Urothelium cell line (cell line): ENCODE data around the gene FOXP1.
A peak's percentile ranks its signal among the peaks of the same experiment; 100 is the strongest.

Experiments used
- DNase-seq: peaks from one replicate; pipeline ENCODE4 v3.0.0; 2011; ENCODE audit warnings: low spot score, mixed read lengths
- FAIRE-seq: peaks from 2 replicates; lab custom pipeline; 2011; peaks lifted over from hg19 to GRCh38; lab: Jason Lieb, UNC

The FOXP1 gene

DNA sequence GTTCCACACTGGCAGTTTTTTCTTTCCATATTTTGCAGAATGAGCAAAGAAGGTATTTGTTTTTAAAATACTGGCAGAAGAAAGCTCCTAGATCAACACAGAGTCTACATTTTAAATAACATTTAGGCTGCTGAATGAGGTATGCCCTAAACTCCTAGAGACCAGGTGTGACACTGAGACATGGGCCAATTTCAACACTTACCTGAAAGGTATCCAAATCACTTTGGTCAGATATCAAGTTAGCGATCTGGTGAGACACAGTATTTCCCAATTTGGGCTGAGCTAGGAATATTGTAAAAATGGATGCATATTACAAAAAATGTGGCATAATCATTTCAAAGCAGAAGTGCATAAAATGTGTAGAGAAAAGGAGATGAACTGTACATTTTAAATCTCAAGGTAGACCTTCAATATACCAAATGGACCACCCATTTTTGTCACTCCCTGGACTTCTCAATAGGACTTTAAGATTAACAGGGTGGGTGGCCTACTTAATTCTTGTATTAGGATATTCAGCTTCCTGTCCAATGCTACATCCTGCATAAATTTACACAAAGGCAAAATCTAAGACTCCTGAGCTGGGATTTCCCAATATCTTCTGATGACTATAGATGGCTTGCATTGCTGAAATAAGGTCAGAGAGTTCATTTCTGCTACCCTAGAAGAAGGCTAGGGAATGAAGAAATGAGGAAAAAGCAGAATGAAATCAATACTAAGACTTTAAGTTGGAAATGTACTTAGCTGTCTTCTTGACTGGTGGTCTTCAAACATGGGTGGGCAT, 487.8 kb downstream of the FOXP1 start:
- peak; percentile 27 for FAIRE-seq
- DNase-seq = no peak

DNA sequence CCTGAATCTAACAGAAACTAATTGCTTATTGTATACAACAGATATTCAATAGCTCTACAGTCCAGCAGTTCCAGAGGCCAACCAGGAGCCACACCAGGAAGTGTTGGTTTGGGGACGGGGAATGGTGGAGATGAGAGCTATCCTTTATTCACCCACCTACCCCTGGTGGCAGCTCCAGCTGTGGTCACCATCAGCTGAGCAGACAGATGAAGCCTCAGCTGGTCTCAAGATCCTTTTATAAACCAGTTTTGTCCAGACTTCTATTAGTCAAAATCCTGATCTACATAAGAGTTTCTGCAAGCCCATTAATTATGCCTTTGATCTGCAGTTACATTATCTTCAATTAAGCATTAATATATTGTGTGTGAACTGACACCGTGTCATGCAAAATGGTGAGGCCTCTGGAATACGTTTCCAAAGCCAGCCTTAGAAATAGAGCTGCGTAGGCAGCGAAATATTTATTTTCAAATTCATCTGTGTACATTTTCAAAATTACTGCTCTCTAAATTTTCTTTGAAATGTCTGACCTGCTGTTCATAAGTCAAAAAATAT, 488.8 kb downstream of the FOXP1 start:
- FAIRE-seq = no peak
- DNase-seq = no peak

DNA sequence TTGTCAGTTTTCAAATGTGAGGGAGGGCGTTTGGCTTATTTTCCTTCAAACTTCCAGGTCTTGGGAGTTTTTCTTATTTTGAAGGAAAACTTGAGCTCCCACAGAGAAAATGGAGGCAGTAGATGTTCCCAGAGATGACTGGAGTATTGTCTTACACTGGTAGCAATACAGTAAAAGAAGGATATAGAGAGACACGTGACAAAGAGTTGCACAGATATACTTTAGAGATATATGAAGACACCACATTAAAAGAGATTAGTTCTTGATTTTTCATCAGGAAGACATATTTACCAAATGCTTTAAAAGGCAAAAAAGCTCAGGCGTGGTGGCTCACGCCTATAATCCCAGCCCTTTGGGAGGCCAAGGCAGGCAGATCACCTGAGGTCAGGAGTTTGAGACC, 490.9 kb downstream of the FOXP1 start:
- DNase-seq (no peak), FAIRE-seq (no peak)

DNA sequence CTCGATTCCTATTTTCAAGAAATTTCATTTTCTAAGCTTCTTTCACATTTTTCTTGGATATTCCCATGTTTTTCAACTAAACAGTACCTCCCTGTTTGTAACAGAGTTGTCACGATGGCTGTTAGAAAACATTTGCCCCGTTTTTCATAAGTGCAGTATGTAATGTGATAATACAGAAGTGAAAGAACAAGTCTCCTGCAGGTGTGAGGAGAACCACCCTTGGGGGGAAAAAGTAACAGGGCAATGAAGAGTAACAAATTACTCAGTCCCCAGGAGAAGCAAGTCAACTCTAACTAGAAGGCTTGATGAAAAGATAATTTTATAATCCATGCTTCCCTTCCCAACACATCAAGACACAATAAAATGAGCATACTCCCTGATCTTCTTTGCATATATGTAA, 493.3 kb downstream of the FOXP1 start:
- FAIRE-seq (no peak), DNase-seq (no peak)

DNA sequence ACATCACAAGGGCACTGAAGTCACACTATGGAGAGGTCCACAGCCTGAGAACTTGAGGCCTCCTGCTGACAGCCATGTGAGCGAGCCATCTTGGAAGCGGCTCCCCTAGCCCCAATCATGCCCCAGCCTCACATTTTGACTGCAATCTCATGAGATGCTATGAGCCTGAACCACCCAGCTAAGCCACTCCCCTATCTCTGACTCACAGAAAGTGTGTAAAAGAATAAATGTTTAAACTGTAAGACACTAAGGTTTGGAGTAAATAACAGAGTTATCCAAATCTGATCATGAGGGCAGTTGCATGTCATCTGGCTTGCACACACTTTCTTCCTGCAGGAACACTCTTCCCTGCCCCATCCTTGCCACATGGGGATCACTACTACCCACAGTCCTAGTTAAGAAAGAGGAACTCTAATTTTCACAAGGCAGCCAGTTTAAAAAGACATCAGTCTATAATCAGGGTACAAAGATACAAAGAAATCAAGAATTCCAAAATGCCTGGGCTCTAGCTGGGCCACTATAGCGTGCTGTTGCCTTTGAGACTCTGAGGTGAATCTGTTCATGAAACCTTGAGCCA, 494.2 kb downstream of the FOXP1 start:
- DNase-seq (no peak), FAIRE-seq (no peak)

DNA sequence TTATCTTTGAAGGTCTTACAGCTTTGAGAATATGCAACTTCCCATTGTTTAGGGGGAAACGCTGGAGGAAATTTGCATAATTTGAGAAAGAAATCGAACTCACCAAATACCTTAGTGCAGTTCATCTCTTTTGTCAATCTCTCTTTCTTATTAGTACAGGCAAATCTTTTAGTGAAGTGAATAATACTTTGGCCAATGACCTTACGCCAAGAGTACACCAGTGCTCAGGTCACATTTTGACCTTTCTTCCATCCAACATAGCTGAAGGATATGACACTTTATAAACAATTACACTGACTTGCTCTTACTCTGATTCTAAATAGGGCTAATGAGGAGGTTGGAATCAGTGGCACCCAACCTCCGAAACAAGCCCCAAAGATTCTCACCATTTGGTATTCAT, 494.8 kb downstream of the FOXP1 start:
- DNase-seq (no peak), FAIRE-seq (no peak)

DNA sequence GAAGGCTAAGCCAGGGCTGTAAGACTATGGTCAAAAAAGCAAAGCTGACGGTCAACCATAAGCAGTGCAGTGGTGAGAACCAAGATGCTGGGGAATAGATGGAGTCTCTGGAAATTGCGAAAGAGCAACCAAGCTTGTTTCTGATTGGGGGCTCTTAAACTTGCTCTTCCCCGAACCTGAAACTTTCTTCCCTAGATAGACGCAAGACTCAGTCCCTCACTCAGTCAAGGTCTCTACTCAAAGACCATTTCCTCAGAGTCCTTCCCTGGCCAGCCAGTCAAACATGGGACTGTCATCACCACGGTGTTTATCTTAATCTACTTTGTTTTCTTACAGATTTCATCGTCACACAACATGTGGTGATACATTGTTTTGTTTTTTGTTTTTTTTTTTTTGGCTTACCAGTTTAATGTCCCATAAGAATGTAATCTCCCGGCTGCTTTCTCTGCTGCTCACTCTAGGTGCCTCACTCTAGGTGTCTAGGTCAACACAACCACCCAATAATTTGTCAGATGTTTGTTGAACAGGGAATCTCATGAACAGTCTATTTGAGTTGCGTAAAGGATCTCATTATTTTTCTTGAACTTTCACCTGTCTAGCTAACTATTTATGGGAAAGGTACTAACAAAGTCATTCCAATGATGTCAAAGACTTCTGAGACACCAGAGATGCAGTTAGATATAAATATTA, 495.4 kb downstream of the FOXP1 start:
- DNase-seq (no peak), FAIRE-seq (no peak)

DNA sequence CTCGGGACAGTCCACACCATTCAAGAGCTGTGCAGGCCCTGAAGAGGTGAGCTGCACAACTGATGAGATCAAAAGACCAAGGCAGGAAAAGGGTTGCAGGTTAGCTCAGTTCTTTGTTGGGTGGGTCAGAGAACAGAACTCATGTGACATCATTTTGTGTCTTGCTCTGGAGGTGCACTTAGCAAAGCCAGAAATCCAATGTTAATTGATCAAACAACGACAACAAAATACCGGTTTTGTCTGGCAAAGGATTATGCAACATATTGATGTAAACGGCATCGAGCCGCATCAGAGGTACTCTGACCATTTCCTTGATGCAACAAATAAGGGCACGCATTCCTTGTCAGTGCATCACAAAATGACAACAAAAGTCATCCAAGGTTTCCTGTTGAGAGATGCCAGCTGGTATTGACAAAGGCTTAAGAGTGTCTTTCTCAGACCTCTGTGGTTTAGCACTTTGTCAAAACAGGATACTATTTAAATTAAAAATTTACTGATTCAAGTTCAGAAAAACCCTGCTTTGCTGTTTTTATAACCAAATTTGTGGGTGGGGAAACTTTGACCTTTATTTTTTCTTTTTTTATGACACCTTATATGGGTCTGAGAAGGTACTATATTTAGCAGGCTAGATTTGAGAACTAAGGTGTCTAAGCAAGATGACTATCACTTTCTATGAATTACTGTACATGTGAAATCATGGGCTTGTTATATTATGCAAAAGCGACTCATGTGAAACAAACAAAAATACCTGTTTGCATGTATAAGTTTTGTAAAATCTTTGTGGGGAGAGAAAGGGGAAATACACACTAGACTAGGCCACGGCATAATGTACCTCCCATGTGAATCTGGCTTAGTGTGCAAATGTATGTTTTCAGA, 496.1 kb downstream of the FOXP1 start:
- no peak for FAIRE-seq

DNA sequence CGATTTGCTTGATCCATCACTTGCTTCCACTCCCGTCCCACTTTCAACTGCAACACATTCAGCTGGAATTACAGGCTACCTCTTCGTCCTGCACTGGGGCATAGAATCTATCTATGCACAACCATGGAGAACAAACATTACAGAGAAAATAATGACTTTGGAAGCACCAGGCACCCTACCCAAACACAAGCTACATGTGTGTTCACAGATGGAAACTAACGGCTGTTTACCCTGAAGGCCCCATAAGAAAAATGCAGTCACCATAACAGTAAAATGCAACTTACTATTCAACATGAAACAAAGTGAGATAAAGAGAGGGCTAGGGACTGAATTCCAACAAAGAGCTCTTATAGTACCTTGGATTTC, 496.8 kb downstream of the FOXP1 start:
- FAIRE-seq = no peak

More for the DNA sequence above, 496.1 kb downstream of the FOXP1 start:
- peak; percentile 42 for DNase-seq

DNA sequence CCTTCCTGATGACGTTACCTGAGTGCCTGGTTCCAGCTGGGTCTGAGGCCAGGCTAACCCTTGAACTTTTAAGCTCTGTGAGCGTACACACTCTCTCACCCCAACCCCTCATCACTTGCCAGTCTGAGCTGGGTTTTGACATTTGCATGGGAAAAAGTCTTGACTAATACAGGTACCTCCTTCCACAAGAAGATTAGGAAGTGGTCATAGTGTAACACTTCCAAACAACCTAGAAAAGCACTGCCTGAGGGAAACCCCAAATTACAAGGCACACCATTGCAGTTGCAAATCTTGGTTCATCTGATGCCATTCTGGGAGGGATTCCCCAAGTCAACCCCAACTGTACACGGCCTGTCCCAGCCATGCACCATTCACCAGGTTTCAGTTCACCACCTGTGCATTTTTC, 499.8 kb downstream of the FOXP1 start:
- DNase-seq = no peak
- FAIRE-seq = no peak

More for the DNA sequence above, 496.8 kb downstream of the FOXP1 start:
- DNase-seq = no peak

DNA sequence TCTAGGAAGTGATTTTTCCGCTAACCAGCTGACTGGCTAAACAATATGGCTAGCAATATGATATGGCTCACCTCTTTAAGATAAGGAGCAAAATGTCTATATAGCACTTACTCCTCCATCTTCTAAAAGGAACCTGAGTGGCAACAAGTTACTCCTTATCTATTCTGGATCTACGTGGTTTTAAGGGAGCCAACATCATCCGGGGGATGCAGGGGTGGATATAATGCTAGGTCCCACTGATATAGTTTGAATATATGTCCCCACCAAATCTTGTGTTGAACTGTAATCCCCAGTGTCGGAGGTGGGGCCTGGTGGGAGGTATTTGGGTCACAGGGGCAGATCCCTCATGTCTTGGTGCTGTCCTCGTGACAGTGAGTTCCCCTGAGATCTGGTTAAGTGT, 500.7 kb downstream of the FOXP1 start:
- DNase-seq (no peak), FAIRE-seq (no peak)

DNA sequence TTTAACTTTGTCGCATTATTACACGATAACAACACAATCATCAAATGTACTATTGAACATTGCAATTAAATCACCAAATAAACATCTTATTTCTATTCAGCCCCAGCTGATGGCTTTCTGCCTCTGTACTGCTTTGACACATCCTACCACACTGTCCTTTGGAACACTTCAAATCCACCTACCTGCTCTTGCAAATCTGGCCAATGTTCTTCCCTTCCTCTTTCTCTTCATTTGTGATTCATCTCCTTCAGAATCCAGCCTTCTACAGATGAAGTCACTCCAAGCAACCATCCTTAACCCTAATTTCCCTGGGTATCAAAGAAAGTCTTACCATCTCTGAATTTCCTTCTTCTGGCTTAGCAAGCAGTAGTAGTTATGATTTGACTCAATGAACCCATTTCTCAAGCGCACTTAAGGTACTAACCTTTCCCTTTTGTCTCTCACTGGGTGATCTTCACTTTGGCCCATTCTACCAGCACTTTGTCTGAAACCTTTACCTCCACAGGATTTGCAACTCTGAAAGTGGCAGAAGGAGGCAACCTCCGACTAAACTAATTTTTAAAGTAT, 502.9 kb downstream of the FOXP1 start:
- DNase-seq = no peak
- FAIRE-seq = no peak

DNA sequence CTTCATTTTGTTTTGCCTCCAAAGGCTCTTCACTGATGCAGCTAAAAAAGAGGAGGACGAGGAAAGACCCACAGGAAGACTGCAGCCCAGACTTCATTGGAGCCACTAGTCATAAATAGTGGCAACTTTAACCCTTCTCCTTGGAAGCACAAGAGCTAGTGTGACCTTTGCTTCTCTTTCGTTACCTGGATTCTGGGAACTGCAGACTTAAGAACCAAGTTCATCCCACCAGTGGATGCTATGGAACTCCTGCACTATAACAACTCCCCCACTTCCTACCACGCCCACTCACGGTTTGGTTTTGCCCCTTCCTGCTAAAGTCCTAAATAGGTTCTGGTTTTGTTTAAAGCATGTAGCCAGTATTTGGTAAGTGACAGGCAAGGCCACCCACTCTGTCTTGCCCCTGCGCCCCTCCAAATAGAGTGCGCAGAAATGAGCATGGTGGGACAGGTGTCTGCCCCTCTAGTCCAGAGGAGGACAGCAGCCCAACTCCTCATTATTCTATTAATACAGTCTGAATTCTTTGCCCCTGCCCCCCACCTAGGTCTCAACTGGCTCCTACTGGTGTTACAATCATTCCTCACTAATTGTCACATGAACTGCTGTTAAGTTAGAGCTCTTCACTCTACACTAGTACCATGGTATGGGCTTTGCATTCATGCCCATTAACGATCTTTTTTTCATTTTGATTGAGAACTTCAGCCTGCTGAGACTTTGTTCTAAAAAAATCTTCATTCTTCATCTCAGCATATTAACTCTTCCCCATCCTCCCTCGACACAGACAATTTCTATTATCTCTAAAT, 504.6 kb downstream of the FOXP1 start:
- no peak for DNase-seq
- FAIRE-seq = no peak

DNA sequence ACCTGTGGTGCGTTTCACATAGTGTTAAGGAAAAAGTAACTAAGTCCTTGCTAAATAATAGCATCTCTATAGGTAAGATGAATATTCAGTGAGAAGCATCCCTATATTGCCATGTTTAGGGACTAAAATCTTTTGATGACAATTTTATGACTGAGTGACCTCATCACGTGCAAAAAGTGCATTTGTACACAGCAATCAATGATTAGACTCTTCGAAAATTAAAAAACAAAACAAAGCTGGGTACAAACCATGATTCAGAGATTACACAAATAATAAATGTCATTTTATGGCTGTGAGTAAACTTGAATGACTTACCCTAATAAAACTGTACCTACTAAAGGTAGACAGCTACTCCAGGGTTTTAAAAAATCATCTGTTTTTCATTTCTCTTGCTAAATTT, 505.3 kb downstream of the FOXP1 start:
- FAIRE-seq (no peak), DNase-seq (no peak)

DNA sequence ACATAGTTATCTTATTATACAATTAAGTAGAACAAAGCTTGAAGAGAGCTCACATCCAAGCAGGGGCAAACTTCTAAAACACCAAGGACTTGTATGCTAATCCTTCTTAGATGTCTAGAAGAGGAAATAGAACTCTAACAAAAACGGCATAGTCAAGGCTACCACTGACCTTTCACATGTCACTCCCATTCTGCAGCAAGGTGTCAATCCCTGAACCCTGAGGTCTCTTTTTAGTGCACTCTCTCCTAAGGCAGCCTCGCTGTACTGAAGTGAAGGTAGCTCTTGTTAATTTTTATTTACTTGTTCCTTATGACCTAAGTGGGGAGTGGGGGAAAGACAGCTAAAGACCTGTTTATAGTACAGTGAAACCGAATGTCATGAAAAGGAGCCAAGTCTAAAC, 506.5 kb downstream of the FOXP1 start:
- DNase-seq (no peak), FAIRE-seq (no peak)

DNA sequence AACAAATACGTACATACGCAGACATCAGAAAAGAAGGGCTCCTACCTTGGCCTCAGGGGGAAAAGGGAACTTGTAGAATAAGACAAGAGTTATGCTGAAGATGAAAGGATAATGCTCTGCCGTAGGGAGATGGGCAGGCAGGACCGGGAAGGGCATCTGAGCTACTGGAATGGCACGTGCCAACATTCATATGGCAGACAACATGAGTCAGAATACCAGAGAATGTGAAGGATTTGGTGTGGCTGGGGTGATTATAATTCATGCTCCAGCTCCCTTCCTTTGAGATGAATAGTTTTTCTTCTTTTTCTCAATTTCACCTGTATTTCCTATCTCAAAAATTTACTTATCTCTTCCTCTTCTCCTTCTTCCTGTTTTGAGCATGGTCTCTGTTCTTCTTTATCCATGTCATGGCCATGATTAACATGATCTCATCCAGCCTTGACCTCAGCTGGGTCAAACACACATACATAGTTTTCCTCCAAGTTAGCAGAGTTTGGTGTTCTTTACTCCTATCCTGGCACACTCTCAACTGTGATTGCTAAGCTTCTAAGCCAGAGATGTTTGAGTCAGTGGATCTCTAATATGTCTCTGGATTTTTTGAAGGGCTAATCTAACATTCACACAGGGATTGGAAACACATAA, 507.0 kb downstream of the FOXP1 start:
- DNase-seq = peak; percentile 29
- FAIRE-seq = no peak

DNA sequence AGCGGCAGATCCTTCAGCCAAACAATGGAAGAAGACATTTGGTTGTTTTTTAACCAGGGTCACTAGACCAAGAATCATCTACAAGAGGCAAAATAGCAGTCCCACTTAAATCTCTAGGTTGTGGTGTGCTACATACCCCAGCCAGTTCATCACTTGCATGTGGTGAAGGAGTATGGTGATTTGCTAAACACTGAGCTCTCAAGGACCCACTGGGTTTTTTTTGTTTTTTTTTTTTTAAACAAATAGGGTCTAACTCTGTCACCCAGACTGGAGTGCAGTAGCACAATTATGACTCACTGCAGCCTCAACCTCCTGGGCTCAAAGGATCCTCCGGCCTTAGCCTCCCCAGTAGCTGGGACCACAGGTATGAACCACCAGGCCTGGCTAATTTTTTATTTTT, 508.0 kb downstream of the FOXP1 start:
- no peak for DNase-seq
- FAIRE-seq = no peak

DNA sequence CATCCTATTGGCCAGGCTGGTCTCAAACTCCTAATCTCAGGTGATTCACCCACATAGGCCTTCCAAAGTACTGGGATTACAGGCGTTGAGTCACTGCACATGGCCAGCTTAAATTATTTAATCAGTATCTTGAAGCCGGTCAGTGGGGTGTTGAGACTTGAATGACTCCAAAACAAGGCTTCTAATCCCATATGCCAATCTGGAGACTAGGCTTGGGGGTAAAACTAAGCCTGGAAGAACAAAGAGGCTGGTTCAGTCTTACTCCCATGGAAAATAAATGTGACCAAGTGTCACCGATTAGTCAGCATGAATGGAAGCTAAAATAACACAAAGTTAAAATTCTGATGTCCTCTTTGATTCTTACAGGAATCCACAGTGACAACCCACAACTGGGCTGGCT, 509.1 kb downstream of the FOXP1 start:
- FAIRE-seq (no peak), DNase-seq (no peak)

DNA sequence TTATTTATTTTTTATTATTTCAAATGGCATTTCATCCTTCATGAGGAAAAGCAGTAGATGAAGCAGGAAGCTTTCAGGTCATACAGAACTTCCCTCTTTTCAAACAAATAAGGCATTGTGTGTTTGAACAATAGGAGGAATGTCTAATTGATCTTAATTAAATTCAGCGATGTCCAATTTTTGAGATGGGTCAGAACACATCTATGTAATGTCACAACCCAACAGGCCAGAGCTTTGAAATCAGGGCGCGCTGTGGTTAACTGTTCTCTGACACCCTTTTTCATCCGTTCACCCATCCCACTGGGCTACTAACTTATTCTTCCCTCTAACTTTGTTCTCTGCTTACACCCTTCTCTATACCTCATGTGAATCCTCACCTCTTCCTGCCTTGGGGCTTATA, 510.5 kb downstream of the FOXP1 start:
- DNase-seq = no peak
- FAIRE-seq = no peak
